SK-N-SH (cell line): ENCODE measurements around the gene C19orf44. TPM values are rescaled to one million over a fixed set of nuclear protein-coding genes. Genes with fewer than 3 reads are reported as not detected.
"Not testable (repeated sequence)": the region's sequence is repeated elsewhere in the genome, so short reads cannot be mapped to it uniquely, and the experiment has no call there.

Source experiments
- CTCF ChIA-PET: fragments of 300-600, 350-600 bp; formaldehyde crosslinking; extraction: SDS; loops from one replicate; lab custom pipeline; 2021; lab: Yijun Ruan, JAX
- POLR2A ChIA-PET: fragments of 350-600 bp; sonication (Branson Sonifier 250); formaldehyde crosslinking; extraction: SDS; loops from one replicate; lab custom pipeline; 2020; ENCODE audit warnings: antibody characterized with exemption, inconsistent platforms; lab: Yijun Ruan, JAX
- DNase-seq: peaks from one replicate; pipeline ENCODE4 v3.0.0; 2012
- H2AFZ ChIP-seq: fragments of 200-600 bp; sonication (generic); 2 replicates; pipeline ENCODE4 v1.8.1; 2016; ENCODE audit warnings: antibody characterized with exemption, mild to moderate bottlenecking, low read depth
- H3F3A ChIP-seq: fragments of 200-600 bp; sonication (generic); replicated peaks from 2 replicates; pipeline ENCODE3; 2016; ENCODE audit warnings: antibody characterized with exemption, mild to moderate bottlenecking; ENCODE audit not compliant: insufficient read depth
- H3K27ac ChIP-seq, 2 experiments: fragments of 200-500 bp in 1 of 2; fragments of 200-600 bp in 1 of 2; sonication (Bioruptor generic) in 1 of 2; sonication (generic), shearing (Covaris generic) in 1 of 2; 2 replicates each; pipeline versions ENCODE4 v1.5.1 to v1.6.1; 2014 to 2016; ENCODE audit warnings: low read depth in 2 of 2, inconsistent platforms in 1 of 2, low read length in 1 of 2, mild to moderate bottlenecking in 1 of 2, mixed read lengths in 1 of 2
- H3K27me3 ChIP-seq: fragments of 200-600 bp; sonication (generic), shearing (Covaris generic); 2 replicates; pipeline ENCODE4 v1.6.1; 2016; ENCODE audit warnings: mixed run types; ENCODE audit not compliant: insufficient read depth
- H3K36me3 ChIP-seq, 2 experiments: fragments of 200-500 bp in 1 of 2; fragments of 200-600 bp in 1 of 2; sonication (Bioruptor generic) in 1 of 2; sonication (generic) in 1 of 2; replicated peaks in 1 of 2; 2 replicates each; pipeline versions ENCODE3 to v1.5.1; 2014 to 2016; ENCODE audit warnings: low read length in 1 of 2, mild to moderate bottlenecking in 1 of 2; ENCODE audit not compliant: insufficient read depth in 2 of 2, control insufficient read depth in 1 of 2
- H3K4me1 ChIP-seq, 2 experiments: fragments of 200-500 bp in 1 of 2; fragments of 200-600 bp in 1 of 2; sonication (Bioruptor generic) in 1 of 2; sonication (generic), shearing (Covaris generic) in 1 of 2; 2 replicates each; pipeline versions ENCODE4 v1.5.1 to v1.6.1; 2014 to 2016; ENCODE audit warnings: low read depth in 1 of 2, low read length in 1 of 2, mixed run types in 1 of 2; ENCODE audit not compliant: insufficient read depth in 2 of 2, control insufficient read depth in 1 of 2
- H3K4me2 ChIP-seq: fragments of 200-600 bp; sonication (generic), shearing (Covaris generic); 2 replicates; pipeline ENCODE4 v1.6.1; 2017; ENCODE audit warnings: mixed run types
- H3K4me3 ChIP-seq, 2 experiments: fragments of 200-500 bp in 1 of 2; fragments of 200-600 bp in 1 of 2; sonication (Bioruptor generic) in 1 of 2; sonication (generic), shearing (Covaris generic) in 1 of 2; 2 replicates each; pipeline versions ENCODE4 v1.5.1 to v1.8.1; 2014 to 2016; ENCODE audit warnings: low read depth in 2 of 2, inconsistent platforms in 1 of 2, low read length in 1 of 2, mild to moderate bottlenecking in 1 of 2, mixed read lengths in 1 of 2, moderate library complexity in 1 of 2
- H3K79me2 ChIP-seq: fragments of 200-600 bp; sonication (generic); 2 replicates; pipeline ENCODE4 v1.8.1; 2017; ENCODE audit warnings: mild to moderate bottlenecking; ENCODE audit not compliant: insufficient read depth
- H3K9ac ChIP-seq: fragments of 200-600 bp; sonication (generic); 2 replicates; pipeline ENCODE4 v1.6.1; 2017; ENCODE audit warnings: mixed run types
- H3K9me2 ChIP-seq: fragments of 200-600 bp; sonication (generic); 2 replicates; pipeline ENCODE4 v1.6.1; 2017; ENCODE audit warnings: mixed run types
- H3K9me3 ChIP-seq: fragments of 200-600 bp; sonication (generic); 2 replicates; pipeline ENCODE4 v1.6.1; 2017; ENCODE audit warnings: mixed run types, mild to moderate bottlenecking, moderate library complexity
- H4K20me1 ChIP-seq: fragments of 200-600 bp; sonication (generic); 2 replicates; pipeline ENCODE4 v1.6.1; 2017; ENCODE audit warnings: mild to moderate bottlenecking, mixed run types; ENCODE audit not compliant: insufficient read depth
- EP300 ChIP-seq, 2 experiments: IDR thresholded peaks; 2 replicates each; pipeline versions ENCODE4 v1.4.0 to v1.6.1; 2012; ENCODE audit warnings: borderline replicate concordance in 1 of 2, low read depth in 1 of 2, low read length in 1 of 2
- EZH2phosphoT487 ChIP-seq: fragments of 200-600 bp; sonication (generic); IDR thresholded peaks from 2 replicates; pipeline ENCODE4 v1.6.1; 2017; ENCODE audit warnings: low read depth, mixed run types, mild to moderate bottlenecking, antibody characterized with exemption, moderate library complexity, borderline replicate concordance
- FOSL2 ChIP-seq: IDR thresholded peaks from 2 replicates; pipeline ENCODE4 v1.4.0; 2012; ENCODE audit warnings: low read depth, mild to moderate bottlenecking, moderate library complexity, borderline replicate concordance
- FOXM1 ChIP-seq: IDR thresholded peaks from 2 replicates; pipeline ENCODE4 v1.4.0; 2012; ENCODE audit warnings: low read depth, mild to moderate bottlenecking
- JUND ChIP-seq: IDR thresholded peaks from 2 replicates; pipeline ENCODE4 v1.4.0; 2012
- NFIC ChIP-seq: IDR thresholded peaks from 2 replicates; pipeline ENCODE4 v1.4.0; 2012; ENCODE audit warnings: borderline replicate concordance
- PBX3 ChIP-seq: IDR thresholded peaks from 2 replicates; pipeline ENCODE4; 2012
- POLR2AphosphoS5 ChIP-seq: IDR thresholded peaks from 2 replicates; pipeline ENCODE4 v1.6.1; 2012; ENCODE audit warnings: low read depth, low read length
- RAD21 ChIP-seq: IDR thresholded peaks from 2 replicates; pipeline ENCODE4 v1.6.1; 2012; ENCODE audit warnings: mild to moderate bottlenecking, low read length
- RCOR1 ChIP-seq: fragments of 150-350 bp; IDR thresholded peaks from 2 replicates; pipeline ENCODE4 v1.6.1; 2017; ENCODE audit warnings: antibody characterized with exemption, low read length
- RFX5 ChIP-seq: IDR thresholded peaks from 2 replicates; pipeline ENCODE4 v1.6.1; 2012; ENCODE audit warnings: mild to moderate bottlenecking, improper control_type of control experiment, low read length
- SIN3A ChIP-seq: IDR thresholded peaks from 2 replicates; pipeline ENCODE4 v1.6.1; 2012; ENCODE audit warnings: low read depth, mild to moderate bottlenecking, low read length, moderate library complexity, borderline replicate concordance
- SMC3 ChIP-seq: IDR thresholded peaks from 2 replicates; pipeline ENCODE4 v1.6.1; 2012; ENCODE audit warnings: low read depth, low read length, improper control_type of control experiment
- TAF1 ChIP-seq: IDR thresholded peaks from 2 replicates; pipeline ENCODE4 v1.6.1; 2012; ENCODE audit warnings: low read depth, mild to moderate bottlenecking, low read length, moderate library complexity, borderline replicate concordance
- YY1 ChIP-seq: IDR thresholded peaks from 2 replicates; pipeline ENCODE4 v1.4.0; 2012; ENCODE audit warnings: low read depth, mild to moderate bottlenecking
- WGBS: methylation state at CpG from one replicate; pipeline ENCODE4 v1.1.6; 2017; ENCODE audit warnings: low lambda C conversion rate; 5-methylcytosine and 5-hydroxymethylcytosine counted together
- polyA plus RNA-seq, 3 experiments: library from polyadenylated mRNA; depleted of rRNA; stranded (reverse); fragments of >200 nt; gene quantifications; 2 replicates each; pipeline ENCODE4 v1.2.3, GENCODE V29; 2012
- TF ChIP-seq, protein P1 (sequence below): fragments of 150-350 bp; IDR thresholded peaks from 2 replicates; pipeline ENCODE4 v1.6.1; 2017; ENCODE audit warnings: antibody characterized with exemption, low read length, low read depth, borderline replicate concordance
- TF ChIP-seq, protein P2 (sequence below): IDR thresholded peaks from 2 replicates; pipeline ENCODE4 v1.4.0; 2012; ENCODE audit warnings: low read depth

Gene C19orf44
- polyA plus RNA-seq, 1 of the 3 experiments (the other 2 are of a cell fraction): 6.0 TPM

DNA sequence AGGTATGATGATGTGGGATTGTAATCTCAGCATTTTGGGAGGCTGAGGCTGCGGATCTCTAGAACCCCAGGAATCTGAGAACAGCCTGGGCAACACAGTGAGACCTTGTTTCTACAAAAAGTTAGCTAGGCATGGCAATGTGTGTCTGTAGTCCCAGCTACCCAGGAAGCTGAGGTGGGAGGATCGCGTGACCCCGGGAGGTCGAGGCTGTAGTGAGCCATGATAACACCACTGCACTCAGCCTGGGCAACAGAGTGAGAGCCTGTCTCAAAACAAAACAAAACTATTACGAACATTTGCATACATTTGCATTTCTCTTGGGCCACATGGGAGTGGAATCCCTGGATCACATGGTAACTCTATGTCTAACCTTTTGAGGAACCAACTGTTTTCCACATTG lies 1.6 kb downstream of the C19orf44 start:
- Histone ChIP-seq H3K27me3 (no peaks in the 10 kb centered on the region), H3K36me3 (peaks cover 0 to 5% of the 10 kb centered on the region in 2 experiments), H3K4me2 (0 out of 2 replicates have a peak overlapping the region, but pooled peaks have one; percentile 88), H3K9me2 (no peaks in the 10 kb centered on the region), H4K20me1 (no peaks in the 10 kb centered on the region), H3K9ac (no peak overlapping the region), H3K4me3 (no peak overlapping the region), H2AFZ (no peak overlapping the region), H3F3A (no peaks in the 10 kb centered on the region), H3K9me3 (no peaks in the 10 kb centered on the region), H3K79me2 (peaks cover 26% of the 10 kb centered on the region), H3K4me1 (no peaks in the 10 kb centered on the region; a peak in 1 of 4 replicates), H3K27ac (no peak overlapping the region)
- no peak for DNase-seq
- POLR2A ChIA-PET: no interaction called here
- 98% methylated on average over 6 of the region's 6 CpGs for WGBS
- CTCF ChIA-PET: interaction anchor here (0.5 to 1.0 kb wide), 2 partner anchors 48 to 55 kb away, joined by 3 read pairs; no protein-coding TSS in a partner anchor
- no peak for TF ChIP-seq NFIC
- no peak for TF ChIP-seq PBX3
- TF ChIP-seq, all 33 proteins: peak for 0

- Histone ChIP-seq H3K9me3 (no peaks in the 10 kb centered on the region), H3K9me2 (no peaks in the 10 kb centered on the region), H3K4me2 (no peak overlapping the region)
Measured at GRCh38 chr19:16504271-16504670, 8.1 kb downstream of the C19orf44 start.

DNA sequence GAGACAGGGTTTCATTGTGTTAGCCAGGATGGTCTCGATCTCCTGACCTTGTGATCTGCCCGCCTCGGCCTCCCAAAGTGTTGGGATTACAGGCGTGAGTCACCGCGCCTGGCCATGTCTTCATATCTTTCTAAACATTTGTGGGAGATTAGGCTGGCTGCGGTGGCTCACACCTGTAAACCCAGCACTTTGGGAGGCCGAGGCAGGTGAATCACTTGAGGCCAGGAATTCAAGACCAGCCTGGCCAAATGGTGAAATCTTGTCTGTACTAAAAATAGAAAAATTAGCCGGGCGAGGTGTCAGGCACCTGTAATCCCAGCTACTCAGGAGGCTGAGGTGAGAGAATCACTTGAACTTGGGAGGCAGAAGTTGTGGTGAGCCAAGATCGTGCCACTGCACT lies 10.0 kb downstream of the C19orf44 start:
- H3F3A ChIP-seq, DNase-seq, H4K20me1 ChIP-seq, H3K9me3 ChIP-seq, POLR2A ChIA-PET, H3K4me2 ChIP-seq, H3K79me2 ChIP-seq, H3K27me3 ChIP-seq, H3K4me3 ChIP-seq, H3K27ac ChIP-seq, CTCF ChIA-PET, H3K4me1 ChIP-seq, H3K9me2 ChIP-seq, H2AFZ ChIP-seq, H3K9ac ChIP-seq: not testable (repeated sequence)
- WGBS: 96% methylated on average over 11 of the region's 11 CpGs
- peaks cover 0 to 17% of the 10 kb centered on the region in 2 experiments for H3K36me3 ChIP-seq

More at GRCh38 chr19:16504271-16504670, 8.1 kb downstream of the C19orf44 start:
- Histone ChIP-seq H3K4me1 (no peaks in the 10 kb centered on the region), H3K4me3 (no peak overlapping the region), H3K27ac (no peak overlapping the region), H3K36me3 (peaks cover 0 to 12% of the 10 kb centered on the region in 2 experiments), H3F3A (no peaks in the 10 kb centered on the region), H4K20me1 (no peaks in the 10 kb centered on the region), H3K79me2 (peaks cover 6% of the 10 kb centered on the region), H3K9ac (no peak overlapping the region), H3K27me3 (no peaks in the 10 kb centered on the region), H2AFZ (no peak overlapping the region)
- CTCF ChIA-PET: interaction anchor here (1.5 kb wide), 1 partner anchor 62 kb away, joined by 6 read pairs; no protein-coding TSS in a partner anchor
- no peak for DNase-seq
- TF ChIP-seq RAD21 (no peak), TAF1 (no peak), POLR2AphosphoS5 (no peak), SIN3A (no peak), FOSL2 (no peak), YY1 (no peak), EP300 (IDR thresholded peaks at IDR 0.05; ENCODE audit: borderline replicate concordance in 1 of 2, low read depth in 1 of 2, low read length in 1 of 2) (no peak), JUND (no peak), EZH2phosphoT487 (no peak), SMC3 (no peak), RFX5 (no peak), RCOR1 (no peak), FOXM1 (no peak)
- TF ChIP-seq, protein P1, sequence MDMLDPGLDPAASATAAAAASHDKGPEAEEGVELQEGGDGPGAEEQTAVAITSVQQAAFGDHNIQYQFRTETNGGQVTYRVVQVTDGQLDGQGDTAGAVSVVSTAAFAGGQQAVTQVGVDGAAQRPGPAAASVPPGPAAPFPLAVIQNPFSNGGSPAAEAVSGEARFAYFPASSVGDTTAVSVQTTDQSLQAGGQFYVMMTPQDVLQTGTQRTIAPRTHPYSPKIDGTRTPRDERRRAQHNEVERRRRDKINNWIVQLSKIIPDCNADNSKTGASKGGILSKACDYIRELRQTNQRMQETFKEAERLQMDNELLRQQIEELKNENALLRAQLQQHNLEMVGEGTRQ: no peak
- TF ChIP-seq, protein P2, sequence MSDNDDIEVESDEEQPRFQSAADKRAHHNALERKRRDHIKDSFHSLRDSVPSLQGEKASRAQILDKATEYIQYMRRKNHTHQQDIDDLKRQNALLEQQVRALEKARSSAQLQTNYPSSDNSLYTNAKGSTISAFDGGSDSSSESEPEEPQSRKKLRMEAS: no peak
- POLR2A ChIA-PET: interaction anchor here (1.2 kb wide), 1 partner anchor 12 kb away, joined by 4 read pairs; no protein-coding TSS in a partner anchor
- 96% methylated on average over 3 of the region's 3 CpGs for WGBS
